Bronchial epithelial cell (primary cell): ENCODE data around the gene DIABLO. TPM values are rescaled to one million over a fixed set of nuclear protein-coding genes. Genes with fewer than 3 reads are reported as not detected.
A peak's percentile ranks its signal among the peaks of the same experiment; 100 is the strongest.
"Not testable (repeated sequence)": the region's sequence is repeated elsewhere in the genome, so short reads cannot be mapped to it uniquely, and the experiment has no call there.

Experiments
- DNase-seq: peaks from one replicate; pipeline ENCODE4 v3.0.0-alpha.2; 2010; ENCODE audit warnings: low read depth
- FAIRE-seq: peaks from 2 replicates; lab custom pipeline; 2011; peaks lifted over from hg19 to GRCh38; lab: Jason Lieb, UNC
- H3K27me3 ChIP-seq: 2 replicates; pipeline ENCODE4 v1.5.1; 2011; ENCODE audit warnings: low read length; ENCODE audit not compliant: control insufficient read depth, insufficient read depth
- H3K36me3 ChIP-seq: 2 replicates; pipeline ENCODE4 v1.5.1; 2011; ENCODE audit warnings: low read length; ENCODE audit not compliant: control insufficient read depth, insufficient read depth
- H3K4me3 ChIP-seq: 2 replicates; pipeline ENCODE4 v1.5.1; 2011; ENCODE audit warnings: mild to moderate bottlenecking, low read depth, low read length, control low read depth
- total RNA-seq: library from RNA; depleted of rRNA; stranded (reverse); fragments of >200 nt; gene quantifications from 2 replicates; pipeline ENCODE4 v1.2.1, GENCODE V29; 2014
- TF ChIP-seq, protein P1 (sequence below): IDR thresholded peaks from 2 replicates; pipeline ENCODE4 v1.5.1; 2011; ENCODE audit warnings: mild to moderate bottlenecking, moderate library complexity, low read length, control low read depth, inconsistent platforms; ENCODE audit not compliant: insufficient read depth, severe bottlenecking

DIABLO gene
- total RNA-seq, 1 donor from 2014 or later = 78.7 TPM

DNA sequence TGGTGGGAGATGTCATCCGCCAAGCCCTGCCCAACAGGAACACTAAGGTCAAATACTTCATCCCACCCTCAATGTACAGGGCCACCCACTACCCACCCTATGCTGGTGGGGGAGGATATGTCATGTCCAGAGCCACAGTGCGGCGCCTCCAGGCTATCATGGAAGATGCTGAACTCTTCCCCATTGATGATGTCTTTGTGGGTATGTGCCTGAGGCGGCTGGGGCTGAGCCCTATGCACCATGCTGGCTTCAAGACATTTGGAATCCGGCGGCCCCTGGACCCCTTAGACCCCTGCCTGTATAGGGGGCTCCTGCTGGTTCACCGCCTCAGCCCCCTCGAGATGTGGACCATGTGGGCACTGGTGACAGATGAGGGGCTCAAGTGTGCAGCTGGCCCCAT lies 18.9 kb downstream of the DIABLO start:
- DNase-seq = no peak
- TF ChIP-seq, protein P1, sequence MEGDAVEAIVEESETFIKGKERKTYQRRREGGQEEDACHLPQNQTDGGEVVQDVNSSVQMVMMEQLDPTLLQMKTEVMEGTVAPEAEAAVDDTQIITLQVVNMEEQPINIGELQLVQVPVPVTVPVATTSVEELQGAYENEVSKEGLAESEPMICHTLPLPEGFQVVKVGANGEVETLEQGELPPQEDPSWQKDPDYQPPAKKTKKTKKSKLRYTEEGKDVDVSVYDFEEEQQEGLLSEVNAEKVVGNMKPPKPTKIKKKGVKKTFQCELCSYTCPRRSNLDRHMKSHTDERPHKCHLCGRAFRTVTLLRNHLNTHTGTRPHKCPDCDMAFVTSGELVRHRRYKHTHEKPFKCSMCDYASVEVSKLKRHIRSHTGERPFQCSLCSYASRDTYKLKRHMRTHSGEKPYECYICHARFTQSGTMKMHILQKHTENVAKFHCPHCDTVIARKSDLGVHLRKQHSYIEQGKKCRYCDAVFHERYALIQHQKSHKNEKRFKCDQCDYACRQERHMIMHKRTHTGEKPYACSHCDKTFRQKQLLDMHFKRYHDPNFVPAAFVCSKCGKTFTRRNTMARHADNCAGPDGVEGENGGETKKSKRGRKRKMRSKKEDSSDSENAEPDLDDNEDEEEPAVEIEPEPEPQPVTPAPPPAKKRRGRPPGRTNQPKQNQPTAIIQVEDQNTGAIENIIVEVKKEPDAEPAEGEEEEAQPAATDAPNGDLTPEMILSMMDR = no peak
- FAIRE-seq = peak; percentile 64
- Histone ChIP-seq H3K27me3 (no peaks in the 10 kb centered on the region), H3K36me3 (peaks cover 9% of the 10 kb centered on the region), H3K4me3 (no peak overlapping the region)

DNA sequence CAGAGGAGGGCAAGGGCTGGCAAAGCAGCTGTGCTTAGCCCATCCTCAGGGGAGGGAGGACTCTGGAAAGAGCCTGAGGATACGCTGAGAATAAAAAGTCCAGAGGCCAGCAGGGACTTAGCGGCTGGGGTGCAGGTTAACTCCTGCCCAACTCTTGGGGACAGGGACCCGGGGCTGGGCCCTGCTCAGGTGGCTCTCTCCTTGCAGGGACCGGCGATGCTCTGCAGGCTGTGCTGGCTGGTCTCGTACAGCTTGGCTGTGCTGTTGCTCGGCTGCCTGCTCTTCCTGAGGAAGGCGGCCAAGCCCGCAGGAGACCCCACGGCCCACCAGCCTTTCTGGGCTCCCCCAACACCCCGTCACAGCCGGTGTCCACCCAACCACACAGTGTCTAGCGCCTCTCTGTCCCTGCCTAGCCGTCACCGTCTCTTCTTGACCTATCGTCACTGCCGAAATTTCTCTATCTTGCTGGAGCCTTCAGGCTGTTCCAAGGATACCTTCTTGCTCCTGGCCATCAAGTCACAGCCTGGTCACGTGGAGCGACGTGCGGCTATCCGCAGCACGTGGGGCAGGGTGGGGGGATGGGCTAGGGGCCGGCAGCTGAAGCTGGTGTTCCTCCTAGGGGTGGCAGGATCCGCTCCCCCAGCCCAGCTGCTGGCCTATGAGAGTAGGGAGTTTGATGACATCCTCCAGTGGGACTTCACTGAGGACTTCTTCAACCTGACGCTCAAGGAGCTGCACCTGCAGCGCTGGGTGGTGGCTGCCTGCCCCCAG lies 19.6 kb downstream of the DIABLO start:
- no peak for DNase-seq
- H3K36me3 ChIP-seq = peaks cover 9% of the 10 kb centered on the region
- no peak overlapping the region for H3K4me3 ChIP-seq
- FAIRE-seq = no peak
- TF ChIP-seq, protein P1 = no peak
- no peaks in the 10 kb centered on the region for H3K27me3 ChIP-seq

DNA sequence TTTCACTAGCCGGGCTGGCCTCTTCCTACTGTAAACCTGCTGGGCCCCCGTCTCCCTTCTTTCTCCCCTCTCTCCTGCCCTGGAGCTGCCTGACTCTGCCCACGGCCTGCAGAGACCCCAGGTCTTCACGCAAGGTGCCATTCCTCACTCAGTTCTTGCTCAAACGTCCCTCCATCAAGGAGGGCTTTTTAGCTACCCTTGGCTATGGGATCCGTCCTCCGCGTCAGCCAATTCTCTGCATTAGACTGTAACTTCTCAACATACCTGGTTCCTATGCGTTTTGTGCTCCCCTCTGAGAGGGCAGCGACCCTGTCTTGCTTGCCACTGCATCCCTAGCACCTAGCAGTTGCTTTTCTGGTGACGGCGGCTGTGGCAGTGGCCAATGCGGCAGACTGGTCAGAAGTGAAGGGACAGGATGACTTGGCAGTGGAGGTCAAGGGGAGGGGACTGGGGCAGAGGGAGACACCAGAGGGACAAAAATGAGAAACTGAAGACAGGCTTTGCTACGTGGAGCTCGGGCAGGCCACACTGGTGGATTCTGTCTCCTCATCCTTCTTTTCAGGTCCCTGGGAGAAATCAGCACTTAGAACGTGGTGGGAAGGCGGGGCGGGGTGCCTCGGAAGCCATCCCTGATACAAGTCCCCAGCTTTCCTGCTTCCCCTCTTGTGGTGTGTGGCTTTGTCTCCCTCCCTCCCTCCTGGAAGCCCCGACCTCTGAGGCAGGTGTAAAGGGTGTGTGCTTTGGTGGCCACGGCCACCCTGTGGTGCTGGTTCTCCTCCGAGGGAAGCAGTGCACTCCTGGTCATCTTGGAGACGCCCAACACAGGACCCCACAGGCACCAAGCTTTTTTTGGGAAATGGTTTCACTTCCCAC lies 20.6 kb downstream of the DIABLO start:
- no peaks in the 10 kb centered on the region for H3K27me3 ChIP-seq
- FAIRE-seq (no peak), DNase-seq (no peak)
- TF ChIP-seq, protein P1 = no peak
- peaks cover 7% of the 10 kb centered on the region for H3K36me3 ChIP-seq
- H3K4me3 ChIP-seq = peak overlapping the region; percentile 5

DNA sequence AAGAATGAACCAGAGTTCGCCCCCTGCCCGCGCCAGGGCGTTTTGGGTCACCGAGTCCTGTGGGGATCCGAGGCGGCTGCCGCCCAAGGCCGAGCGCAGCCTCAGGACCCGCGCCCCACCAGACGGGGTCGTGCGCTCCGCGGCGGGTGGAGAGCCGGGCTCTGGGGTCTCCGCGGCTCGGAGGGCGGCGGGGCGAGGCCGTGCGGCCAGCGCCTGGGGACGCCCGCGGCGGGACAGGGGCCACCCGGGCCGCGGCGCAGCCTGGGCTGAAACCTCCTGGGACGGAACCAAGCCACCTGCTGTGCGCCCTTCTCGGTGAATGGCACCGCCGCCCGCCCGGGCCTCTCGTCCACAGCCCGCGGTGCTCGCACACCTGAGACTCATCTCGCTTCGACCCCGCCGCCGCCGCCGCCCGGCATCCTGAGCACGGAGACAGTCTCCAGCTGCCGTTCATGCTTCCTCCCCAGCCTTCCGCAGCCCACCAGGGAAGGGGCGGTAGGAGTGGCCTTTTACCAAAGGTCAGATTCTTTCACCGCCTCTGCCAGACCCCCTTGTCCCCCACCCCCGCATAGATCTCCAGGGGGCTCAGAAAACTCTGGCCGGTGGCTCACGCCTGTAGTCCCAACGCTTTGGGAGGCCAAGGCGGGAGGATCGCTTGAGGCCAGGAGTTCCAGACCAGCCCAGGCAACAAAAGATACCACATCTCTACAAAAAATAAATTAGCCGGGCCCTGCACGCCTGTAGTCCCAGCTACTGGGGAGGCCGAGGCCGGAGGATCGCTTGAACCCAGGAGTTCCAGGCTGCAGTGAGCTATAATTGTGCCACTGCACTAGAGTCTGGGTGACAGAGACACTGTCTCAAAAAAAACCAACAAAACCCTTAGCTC lies 21.4 kb downstream of the DIABLO start:
- Histone ChIP-seq H3K4me3 (peak overlapping the region; percentile 60), H3K27me3 (no peaks in the 10 kb centered on the region), H3K36me3 (peaks cover 6% of the 10 kb centered on the region)
- FAIRE-seq = no peak
- TF ChIP-seq, protein P1 = no peak
- no peak for DNase-seq

DNA sequence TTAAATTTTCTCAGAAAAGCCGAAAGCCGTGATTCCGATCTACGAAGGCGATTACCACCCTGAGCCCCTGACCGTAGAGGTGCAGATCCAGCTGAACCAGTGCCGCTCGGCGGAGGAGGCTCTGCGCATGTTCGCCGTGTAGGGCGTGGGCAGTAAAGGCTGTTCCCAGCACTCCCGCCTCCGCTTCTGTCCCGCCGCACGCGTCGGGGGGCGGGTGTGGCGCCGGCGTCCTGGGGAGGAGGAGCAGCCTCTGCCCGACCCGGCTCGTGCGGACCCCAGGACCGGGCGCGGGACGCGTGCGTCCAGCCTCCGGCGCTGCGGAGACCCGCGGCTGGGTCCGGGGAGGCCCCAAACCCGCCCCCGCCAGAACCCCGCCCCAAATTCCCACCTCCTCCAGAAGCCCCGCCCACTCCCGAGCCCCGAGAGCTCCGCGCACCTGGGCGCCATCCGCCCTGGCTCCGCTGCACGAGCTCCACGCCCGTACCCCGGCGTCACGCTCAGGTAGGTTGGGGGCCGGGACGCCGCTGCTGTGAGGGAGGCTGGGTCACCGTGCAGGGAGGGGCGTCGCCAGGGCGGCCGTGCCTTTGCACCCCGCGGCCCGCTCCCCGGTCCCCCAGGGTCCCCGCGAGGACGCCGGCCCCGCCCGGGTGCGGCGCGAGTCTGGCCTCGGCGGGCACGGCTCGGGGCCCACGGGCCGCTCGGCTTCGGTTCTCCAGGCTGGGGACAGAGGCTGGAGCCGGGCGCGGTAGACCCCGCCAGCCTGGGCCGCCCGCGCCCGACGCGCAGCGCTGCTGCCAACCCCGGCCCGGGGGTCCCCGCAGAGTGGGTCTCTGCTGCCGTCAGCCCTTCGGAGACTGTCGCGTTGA lies 22.3 kb downstream of the DIABLO start, which contains the start of gene B3GNT4:
B3GNT4 (plus strand) TSS at position 409 of the 866 bp plus-strand sequence. CDS start 910 bp downstream, outside the sequence.
- H3K36me3 ChIP-seq = peaks cover 6% of the 10 kb centered on the region
- H3K27me3 ChIP-seq = no peaks in the 10 kb centered on the region
- FAIRE-seq = no peak
- peak; percentile 64 for DNase-seq
- H3K4me3 ChIP-seq = peak within 1 kb of the TSS; percentile 60
- TF ChIP-seq, protein P1 = no peak

DNA sequence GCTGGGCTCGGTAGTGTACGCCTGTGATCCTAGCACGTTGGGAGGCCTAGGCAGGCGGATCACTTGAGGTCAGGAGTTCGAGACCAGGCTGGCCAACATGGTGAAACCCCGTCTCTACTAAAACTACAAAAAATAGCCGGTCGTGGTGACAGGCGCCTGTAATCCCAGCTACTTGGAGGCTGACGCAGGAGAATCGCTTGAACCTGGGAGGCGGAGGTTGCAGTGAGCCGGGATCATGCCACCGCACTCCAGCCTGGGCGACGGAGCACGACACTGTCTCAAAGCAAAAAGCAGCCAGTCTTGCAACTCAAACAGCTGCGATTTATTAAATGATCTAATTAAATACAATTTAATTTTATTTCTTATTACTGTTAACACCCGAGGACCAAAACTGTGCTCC lies 23.0 kb downstream of the DIABLO start:
- FAIRE-seq, H3K27me3 ChIP-seq, DNase-seq, H3K36me3 ChIP-seq: not testable (repeated sequence)
- peak overlapping the region; percentile 60 for H3K4me3 ChIP-seq
